ENCODE measurements around the gene MKLN1.

DNA sequence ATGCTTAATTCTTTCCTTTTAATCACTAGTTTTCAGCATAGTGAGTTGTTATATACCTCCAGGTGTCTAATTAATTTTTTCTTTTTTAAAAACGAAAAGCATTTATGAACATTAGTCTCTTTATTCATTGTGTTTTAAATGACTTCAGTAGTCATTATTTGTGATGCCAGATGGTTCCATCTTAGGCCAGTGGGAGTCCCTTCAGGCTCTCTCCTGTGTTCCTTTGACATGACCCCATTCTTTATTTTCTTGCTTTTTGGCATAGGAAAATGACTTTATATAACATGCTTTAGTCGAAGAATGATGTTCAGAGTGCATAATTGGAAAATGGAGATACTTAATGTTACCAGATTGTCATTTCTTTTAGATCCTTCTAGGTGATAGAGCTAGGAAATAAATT is 24.4 kb downstream of the MKLN1 start:
- TF ChIP-seq, protein P1, sequence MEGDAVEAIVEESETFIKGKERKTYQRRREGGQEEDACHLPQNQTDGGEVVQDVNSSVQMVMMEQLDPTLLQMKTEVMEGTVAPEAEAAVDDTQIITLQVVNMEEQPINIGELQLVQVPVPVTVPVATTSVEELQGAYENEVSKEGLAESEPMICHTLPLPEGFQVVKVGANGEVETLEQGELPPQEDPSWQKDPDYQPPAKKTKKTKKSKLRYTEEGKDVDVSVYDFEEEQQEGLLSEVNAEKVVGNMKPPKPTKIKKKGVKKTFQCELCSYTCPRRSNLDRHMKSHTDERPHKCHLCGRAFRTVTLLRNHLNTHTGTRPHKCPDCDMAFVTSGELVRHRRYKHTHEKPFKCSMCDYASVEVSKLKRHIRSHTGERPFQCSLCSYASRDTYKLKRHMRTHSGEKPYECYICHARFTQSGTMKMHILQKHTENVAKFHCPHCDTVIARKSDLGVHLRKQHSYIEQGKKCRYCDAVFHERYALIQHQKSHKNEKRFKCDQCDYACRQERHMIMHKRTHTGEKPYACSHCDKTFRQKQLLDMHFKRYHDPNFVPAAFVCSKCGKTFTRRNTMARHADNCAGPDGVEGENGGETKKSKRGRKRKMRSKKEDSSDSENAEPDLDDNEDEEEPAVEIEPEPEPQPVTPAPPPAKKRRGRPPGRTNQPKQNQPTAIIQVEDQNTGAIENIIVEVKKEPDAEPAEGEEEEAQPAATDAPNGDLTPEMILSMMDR (IDR thresholded peaks at IDR 0.05), result no peak
- no peak for TF ChIP-seq POLR2A (IDR thresholded peaks at IDR 0.05)
